Measurements from ENCODE around the gene CRTC1. TPM values are rescaled to one million over a fixed set of nuclear protein-coding genes. Genes with fewer than 3 reads are reported as not detected.
A peak's percentile ranks its signal among the peaks of the same experiment; 100 is the strongest.
"Not testable (repeated sequence)": the region's sequence is repeated elsewhere in the genome, so short reads cannot be mapped to it uniquely, and the experiment has no call there.

Gene CRTC1
- total RNA-seq, 2 experiments from 2014 or later: 5.1 TPM

GRCh38 chr19:18716857-18717256, 33.4 kb downstream of the CRTC1 start:
- Mint-ChIP-seq H3K4me3 (no peak overlapping the region), H3K9me3 (no peaks in the 10 kb centered on the region), H3K4me1 (peaks cover 20% of the 10 kb centered on the region), H3K27ac (no peak overlapping the region), H3K27me3 (no peaks in the 10 kb centered on the region), H3K36me3 (no peaks in the 10 kb centered on the region)
- no peak for DNase-seq

- H3K9me3 Mint-ChIP-seq: no peaks in the 10 kb centered on the region
- H3K4me1 Mint-ChIP-seq: peaks cover 21% of the 10 kb centered on the region
- H3K27me3 Mint-ChIP-seq: no peaks in the 10 kb centered on the region
- no peaks in the 10 kb centered on the region for H3K36me3 Mint-ChIP-seq
- no peak overlapping the region for H3K27ac Mint-ChIP-seq
- no peak for DNase-seq
- H3K4me3 Mint-ChIP-seq: no peak overlapping the region
These were observed 34.1 kb downstream of the CRTC1 start for GRCh38 chr19:18717601-18718000.

GRCh38 chr19:18718015-18718526, 34.6 kb downstream of the CRTC1 start:
- DNase-seq: no peak
- Mint-ChIP-seq H3K27me3 (no peaks in the 10 kb centered on the region), H3K36me3 (no peaks in the 10 kb centered on the region), H3K4me3 (no peak overlapping the region), H3K27ac (no peak overlapping the region), H3K4me1 (peaks cover 23% of the 10 kb centered on the region), H3K9me3 (no peaks in the 10 kb centered on the region)

DNA sequence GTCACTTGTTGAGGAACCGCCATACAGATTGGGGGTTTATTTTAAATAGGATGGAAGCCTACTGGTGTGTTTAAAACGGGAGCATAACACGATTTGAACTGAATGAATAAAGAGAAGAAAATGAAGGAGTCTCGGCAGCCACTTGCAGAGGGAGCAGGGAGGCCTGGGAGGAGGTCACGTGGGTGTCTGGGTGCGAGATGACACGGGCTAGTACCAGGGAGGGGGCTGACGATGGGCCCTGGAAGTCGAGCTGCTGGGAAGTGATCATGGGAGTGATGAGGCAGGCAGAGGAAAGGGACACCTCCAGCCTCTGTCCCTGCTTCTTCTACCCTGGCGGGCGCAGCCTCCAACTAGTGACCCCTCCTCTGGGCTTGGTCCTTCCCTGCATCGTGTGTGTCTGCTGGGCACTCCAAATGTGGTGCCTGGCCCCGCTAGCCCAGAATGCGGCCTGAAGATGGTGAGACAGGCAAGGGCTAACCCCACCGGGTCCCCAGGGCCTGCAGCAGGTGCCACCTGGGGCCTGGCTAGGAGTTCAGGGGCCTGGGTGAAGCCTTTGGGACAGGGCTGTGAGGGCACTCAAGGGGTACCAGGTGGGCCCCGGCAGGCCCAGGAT, 35.5 kb downstream of the CRTC1 start:
- Mint-ChIP-seq H3K27me3 (no peaks in the 10 kb centered on the region), H3K9me3 (no peaks in the 10 kb centered on the region), H3K4me3 (no peak overlapping the region), H3K4me1 (peaks cover 24% of the 10 kb centered on the region), H3K27ac (no peak overlapping the region), H3K36me3 (no peaks in the 10 kb centered on the region)
- no peak for DNase-seq

DNA sequence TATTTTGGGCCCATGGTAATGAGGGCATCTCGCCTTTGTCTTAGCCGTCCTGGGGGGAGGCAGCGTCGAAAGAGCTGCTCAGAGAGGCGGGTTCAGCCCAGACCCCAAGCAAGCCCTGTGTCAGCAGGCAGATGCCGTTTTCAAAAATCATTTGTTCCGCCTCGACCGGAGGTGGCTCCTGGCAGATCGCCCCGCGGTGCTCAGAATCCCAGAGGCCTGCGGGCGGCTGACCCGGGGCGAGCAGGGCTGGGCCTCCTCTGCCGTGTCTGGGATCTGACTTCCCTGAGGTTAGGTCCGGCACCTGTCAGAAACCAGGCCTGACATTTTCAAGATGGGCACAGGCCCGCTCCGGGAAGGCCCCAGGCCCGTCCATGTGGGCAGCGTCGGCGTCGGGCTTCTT, 36.1 kb downstream of the CRTC1 start:
- no peaks in the 10 kb centered on the region for H3K9me3 Mint-ChIP-seq
- H3K4me1 Mint-ChIP-seq: peaks cover 29% of the 10 kb centered on the region
- no peaks in the 10 kb centered on the region for H3K27me3 Mint-ChIP-seq
- no peak overlapping the region for H3K4me3 Mint-ChIP-seq
- no peak overlapping the region for H3K27ac Mint-ChIP-seq
- no peaks in the 10 kb centered on the region for H3K36me3 Mint-ChIP-seq
- DNase-seq: no peak

- no peaks in the 10 kb centered on the region for H3K27me3 Mint-ChIP-seq
- no peaks in the 10 kb centered on the region for H3K36me3 Mint-ChIP-seq
- no peak overlapping the region for H3K27ac Mint-ChIP-seq
- no peaks in the 10 kb centered on the region for H3K9me3 Mint-ChIP-seq
- no peak overlapping the region for H3K4me3 Mint-ChIP-seq
- peaks cover 15% of the 10 kb centered on the region for H3K4me1 Mint-ChIP-seq
- peak; percentile 25 for DNase-seq
These were observed 40.4 kb downstream of the CRTC1 start for GRCh38 chr19:18723871-18724377.

DNA sequence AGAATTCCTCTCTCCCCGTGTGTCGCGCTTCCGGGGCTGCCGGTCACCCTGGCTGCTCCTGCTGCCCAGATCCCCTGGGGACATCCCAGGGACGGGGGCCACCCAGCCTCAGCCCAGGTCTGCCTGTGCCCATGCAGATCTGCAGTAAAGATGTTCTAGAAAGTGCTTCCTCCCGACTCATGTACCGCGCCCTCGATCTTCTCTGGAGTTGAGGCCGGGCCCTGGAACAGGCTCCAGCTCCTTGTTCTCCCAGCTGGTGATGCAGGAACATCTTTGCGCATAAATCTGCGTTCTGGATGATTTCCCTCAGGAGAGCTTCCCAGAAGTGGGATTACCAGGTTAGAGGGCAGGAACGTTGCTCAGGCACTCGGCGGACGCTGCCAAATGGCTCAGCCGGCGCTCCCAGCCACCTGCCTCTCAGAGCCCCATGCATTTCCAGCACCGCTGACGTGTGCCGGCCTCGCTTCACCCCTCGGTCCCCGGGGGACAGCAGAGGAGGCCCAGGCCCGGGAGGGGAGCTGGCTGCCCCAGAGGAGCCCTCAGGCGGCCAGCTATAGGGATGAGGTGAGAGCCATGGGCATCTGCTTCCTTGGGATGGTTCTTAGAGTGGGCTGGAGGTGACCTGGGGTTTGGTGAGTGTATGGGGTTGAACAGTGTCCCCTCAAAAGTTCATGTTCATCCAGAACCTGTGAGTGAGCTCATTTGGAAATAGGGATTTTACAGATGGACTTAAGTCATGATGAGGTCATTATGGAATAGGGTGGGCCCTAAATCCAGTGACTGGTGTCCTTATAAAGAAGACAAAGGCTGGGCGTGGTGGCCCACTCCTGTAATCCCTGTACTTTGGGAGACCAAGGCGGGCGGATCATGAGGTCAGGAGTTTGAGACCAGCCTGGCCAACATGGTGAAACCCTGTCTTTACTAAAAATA, 42.6 kb downstream of the CRTC1 start:
- H3K4me3 Mint-ChIP-seq: no peak overlapping the region
- no peaks in the 10 kb centered on the region for H3K9me3 Mint-ChIP-seq
- no peaks in the 10 kb centered on the region for H3K27me3 Mint-ChIP-seq
- H3K36me3 Mint-ChIP-seq: no peaks in the 10 kb centered on the region
- DNase-seq: no peak
- H3K27ac Mint-ChIP-seq: no peak overlapping the region
- H3K4me1 Mint-ChIP-seq: peaks cover 15% of the 10 kb centered on the region

GRCh38 chr19:18726846-18727245, 43.4 kb downstream of the CRTC1 start:
- no peak overlapping the region for H3K27ac Mint-ChIP-seq
- H3K4me3 Mint-ChIP-seq: no peak overlapping the region
- H3K4me1 Mint-ChIP-seq: peaks cover 19% of the 10 kb centered on the region
- no peaks in the 10 kb centered on the region for H3K36me3 Mint-ChIP-seq
- no peak for DNase-seq
- H3K9me3 Mint-ChIP-seq: no peaks in the 10 kb centered on the region
- no peaks in the 10 kb centered on the region for H3K27me3 Mint-ChIP-seq

- H3K27ac Mint-ChIP-seq: not testable (repeated sequence)
- peaks cover 20% of the 10 kb centered on the region for H3K4me1 Mint-ChIP-seq
These were observed 44.1 kb downstream of the CRTC1 start for GRCh38 chr19:18727602-18728001.

DNA sequence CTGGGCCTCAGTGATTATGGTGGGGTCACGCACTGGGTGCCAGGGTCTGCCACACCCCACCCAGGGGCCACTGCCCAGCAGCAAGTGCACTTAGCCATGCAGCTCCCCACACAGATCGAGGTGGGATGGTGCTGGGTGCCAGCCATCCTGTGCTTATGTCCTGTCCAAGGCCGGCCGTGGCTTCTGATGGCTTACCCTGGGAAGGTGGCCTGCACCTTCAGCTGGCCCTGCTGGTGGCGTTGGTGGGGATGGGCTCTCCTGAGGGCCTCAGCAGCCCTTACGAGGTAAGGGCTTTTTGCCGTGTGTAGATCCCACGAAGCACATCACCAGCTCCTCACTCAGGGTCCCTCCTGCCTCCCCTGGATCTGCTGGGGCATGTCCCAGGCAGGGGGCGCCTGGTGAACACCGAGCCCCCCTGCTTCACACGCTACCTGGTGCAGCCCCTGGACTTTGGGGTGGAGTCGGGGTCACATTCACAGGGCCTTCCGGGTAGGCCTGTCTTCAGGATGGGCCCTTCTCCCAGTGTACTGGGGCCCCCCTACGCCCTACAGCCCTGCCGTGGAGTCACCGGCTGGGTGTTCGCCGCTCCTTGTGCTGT, 46.6 kb downstream of the CRTC1 start:
- Mint-ChIP-seq H3K9me3 (no peaks in the 10 kb centered on the region), H3K27ac (no peak overlapping the region), H3K4me3 (no peak overlapping the region), H3K36me3 (no peaks in the 10 kb centered on the region), H3K4me1 (peaks cover 7% of the 10 kb centered on the region), H3K27me3 (no peaks in the 10 kb centered on the region)
- no peak for DNase-seq

More at GRCh38 chr19:18727602-18728001, 44.1 kb downstream of the CRTC1 start:
- H3K27me3 Mint-ChIP-seq, H3K4me3 Mint-ChIP-seq, H3K9me3 Mint-ChIP-seq, H3K36me3 Mint-ChIP-seq, DNase-seq: not testable (repeated sequence)

DNA sequence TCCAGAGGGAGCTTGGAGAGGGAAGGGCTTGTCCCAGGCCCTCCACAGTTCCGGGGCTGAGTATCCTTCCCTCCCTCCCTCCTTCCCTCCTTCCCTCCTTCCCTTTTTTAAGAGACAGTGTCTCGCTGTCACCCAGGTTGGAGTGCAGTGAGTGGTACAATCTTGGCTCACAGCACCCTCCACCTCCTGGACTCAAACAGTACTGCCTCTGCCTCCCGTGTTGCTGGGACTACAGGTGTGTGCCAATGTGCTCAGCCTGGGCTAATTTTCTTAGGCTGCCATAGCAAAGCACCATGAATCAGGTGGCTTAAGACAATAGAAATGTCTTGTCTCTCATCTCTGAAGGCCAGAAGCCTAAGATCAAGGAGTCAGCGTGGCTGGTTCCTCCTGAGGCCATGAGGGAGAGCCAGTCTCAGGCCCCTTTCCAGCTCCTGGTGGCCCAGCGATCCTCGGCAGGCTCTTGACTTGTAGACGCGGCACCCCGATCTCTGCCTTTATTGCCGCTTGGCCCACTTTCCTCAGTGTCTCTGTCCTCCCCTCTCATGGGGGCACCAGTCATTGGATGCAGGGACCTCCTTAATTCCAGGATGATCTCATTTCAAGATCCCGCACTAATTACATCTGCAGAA, 47.5 kb downstream of the CRTC1 start:
- H3K36me3 Mint-ChIP-seq: no peaks in the 10 kb centered on the region
- H3K27ac Mint-ChIP-seq: no peak overlapping the region

DNA sequence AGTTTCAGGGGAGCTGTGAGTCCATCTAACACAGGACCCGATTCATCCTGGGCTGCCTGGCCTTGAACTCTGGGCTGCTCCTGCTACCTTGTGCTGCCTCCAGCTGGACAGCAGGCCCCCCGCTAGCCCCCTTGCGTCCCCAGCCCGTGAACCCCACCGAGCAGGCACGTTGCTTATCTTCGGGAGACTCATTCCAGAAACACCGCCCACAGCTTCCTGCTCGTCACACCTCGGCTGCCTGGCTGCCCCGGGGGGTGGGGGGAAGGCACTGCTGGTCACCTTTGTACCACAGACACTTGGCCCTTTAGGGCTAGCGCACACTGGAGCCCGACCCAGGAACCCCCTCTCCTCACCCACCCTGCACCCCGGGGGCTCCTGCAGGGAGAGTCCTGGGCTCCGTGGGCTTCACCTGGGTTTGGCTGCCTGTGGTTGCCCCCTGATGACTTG, 48.1 kb downstream of the CRTC1 start:
- no peaks in the 10 kb centered on the region for H3K27me3 Mint-ChIP-seq
- no peak overlapping the region for H3K4me3 Mint-ChIP-seq
- H3K36me3 Mint-ChIP-seq: no peaks in the 10 kb centered on the region
- H3K27ac Mint-ChIP-seq: no peak overlapping the region
- peaks cover 7% of the 10 kb centered on the region for H3K4me1 Mint-ChIP-seq
- H3K9me3 Mint-ChIP-seq: no peaks in the 10 kb centered on the region
- no peak for DNase-seq

More for the DNA sequence above, 47.5 kb downstream of the CRTC1 start:
- no peaks in the 10 kb centered on the region for H3K27me3 Mint-ChIP-seq
- DNase-seq: no peak
- no peak overlapping the region for H3K4me3 Mint-ChIP-seq
- H3K9me3 Mint-ChIP-seq: no peaks in the 10 kb centered on the region
- peaks cover 7% of the 10 kb centered on the region for H3K4me1 Mint-ChIP-seq

GRCh38 chr19:18733196-18733647, 49.7 kb downstream of the CRTC1 start:
- Mint-ChIP-seq H3K27me3 (no peaks in the 10 kb centered on the region), H3K9me3 (no peaks in the 10 kb centered on the region), H3K36me3 (no peaks in the 10 kb centered on the region), H3K4me3 (no peak overlapping the region), H3K27ac (no peak overlapping the region), H3K4me1 (peaks cover 7% of the 10 kb centered on the region)
- no peak for DNase-seq

DNA sequence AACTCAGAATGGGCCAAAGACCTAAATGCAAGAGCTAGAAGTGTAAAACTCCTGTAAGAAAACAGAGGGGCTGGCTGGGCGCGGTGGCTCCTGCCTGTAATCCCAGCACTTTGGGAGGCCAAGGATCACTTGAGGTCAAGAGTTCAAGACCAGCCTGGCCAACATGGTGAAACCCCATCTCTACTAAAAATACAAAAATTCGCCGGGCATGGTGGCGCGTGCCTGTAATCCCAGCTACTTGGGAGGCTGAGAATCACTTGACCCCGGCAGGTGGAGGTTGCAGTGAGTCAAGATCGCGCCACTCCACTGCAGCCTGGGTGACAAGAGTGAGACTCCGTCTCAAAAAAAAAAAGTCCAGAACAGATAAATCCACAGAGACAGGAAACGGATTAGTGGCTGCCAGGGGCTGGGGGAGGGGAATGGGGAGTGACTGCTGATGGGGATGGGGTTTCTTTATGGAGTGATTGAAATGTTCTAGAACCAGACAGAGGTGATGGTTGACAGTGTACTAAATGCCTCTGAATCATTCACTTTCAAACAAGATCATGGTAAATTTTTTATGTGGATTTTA, 50.4 kb downstream of the CRTC1 start:
- not testable (repeated sequence) for DNase-seq, H3K36me3 Mint-ChIP-seq, H3K27ac Mint-ChIP-seq, H3K9me3 Mint-ChIP-seq, H3K27me3 Mint-ChIP-seq, H3K4me3 Mint-ChIP-seq, H3K4me1 Mint-ChIP-seq
